GM12891 (cell line): ENCODE measurements around the gene MTAP.

Source experiments
- DNase-seq: peaks from one replicate; pipeline ENCODE4 v3.0.0; 2011; ENCODE audit warnings: low spot score; ENCODE audit not compliant: insufficient read length
- FAIRE-seq: peaks from 2 replicates; lab custom pipeline; 2011; peaks lifted over from hg19 to GRCh38; lab: Jason Lieb, UNC
- PAX5 ChIP-seq: IDR thresholded peaks from 2 replicates; pipeline ENCODE4 v1.6.1; 2011; ENCODE audit warnings: low read length, moderate library complexity, mild to moderate bottlenecking; ENCODE audit not compliant: insufficient read depth, severe bottlenecking
- POLR2A ChIP-seq: IDR thresholded peaks from 2 replicates; pipeline ENCODE4 v1.6.1; 2011; ENCODE audit warnings: low read depth, low read length, control low read depth
- POLR2AphosphoS5 ChIP-seq: IDR thresholded peaks from 2 replicates; pipeline ENCODE4 v1.6.1; 2011; ENCODE audit warnings: low read depth, low read length, control low read depth
- POU2F2 ChIP-seq: IDR thresholded peaks from 2 replicates; pipeline ENCODE4 v1.6.1; 2011; ENCODE audit warnings: low read depth, mild to moderate bottlenecking, control low read depth, low read length, moderate library complexity
- SPI1 ChIP-seq: IDR thresholded peaks from 2 replicates; pipeline ENCODE4 v1.6.1; 2011; ENCODE audit warnings: low read depth, low read length, control low read depth
- TAF1 ChIP-seq: IDR thresholded peaks from 2 replicates; pipeline ENCODE4 v1.6.1; 2011; ENCODE audit warnings: low read depth, low read length, control low read depth

The MTAP gene

GRCh38 chr9:21815643-21816042 is 13.2 kb downstream of the MTAP start:
- DNase-seq (no peak), FAIRE-seq (no peak)
- no peak for TF ChIP-seq POU2F2
- no peak for TF ChIP-seq POLR2A

GRCh38 chr9:21817176-21817575 is 14.7 kb downstream of the MTAP start:
- TF ChIP-seq PAX5 (no peak), POLR2A (no peak), SPI1 (no peak), POU2F2 (no peak), POLR2AphosphoS5 (no peak), TAF1 (no peak)
- no peak for DNase-seq
- FAIRE-seq: no peak

GRCh38 chr9:21825637-21826036 is 23.2 kb downstream of the MTAP start:
- TF ChIP-seq POLR2A (no peak), SPI1 (no peak), TAF1 (no peak), POLR2AphosphoS5 (no peak), PAX5 (no peak), POU2F2 (no peak)
- FAIRE-seq: no peak

GRCh38 chr9:21828853-21829410 is 26.5 kb downstream of the MTAP start:
- FAIRE-seq (no peak), DNase-seq (no peak)
- TF ChIP-seq PAX5: no peak
- TF ChIP-seq POLR2AphosphoS5: no peak
- no peak for TF ChIP-seq TAF1
- no peak for TF ChIP-seq POU2F2
- no peak for TF ChIP-seq POLR2A
- no peak for TF ChIP-seq SPI1

More at GRCh38 chr9:21825637-21826036, 23.2 kb downstream of the MTAP start:
- DNase-seq: no peak

- TF ChIP-seq POU2F2 (no peak), TAF1 (no peak), PAX5 (no peak), POLR2A (no peak)
- no peak for FAIRE-seq
- no peak for DNase-seq
These were observed 28.2 kb downstream of the MTAP start for GRCh38 chr9:21830589-21830988.

GRCh38 chr9:21831841-21832509 is 29.5 kb downstream of the MTAP start:
- FAIRE-seq: peak; percentile 64
- DNase-seq: no peak

GRCh38 chr9:21833090-21833801 is 30.8 kb downstream of the MTAP start:
- TF ChIP-seq SPI1 (peak; percentile 98), POLR2A (no peak), TAF1 (no peak)
- DNase-seq: no peak
- FAIRE-seq: peak; percentile 86

More at GRCh38 chr9:21831841-21832509, 29.5 kb downstream of the MTAP start:
- 0 out of 2 replicates have a peak, but pooled peaks have one; percentile 16 for TF ChIP-seq POU2F2
- no peak for TF ChIP-seq SPI1
- no peak for TF ChIP-seq POLR2A

- no peak for TF ChIP-seq PAX5
- no peak for TF ChIP-seq SPI1
- TF ChIP-seq POLR2AphosphoS5: no peak
- TF ChIP-seq TAF1: no peak
- no peak for TF ChIP-seq POLR2A
- TF ChIP-seq POU2F2: no peak
- no peak for FAIRE-seq
- DNase-seq: no peak
These were observed 32.7 kb downstream of the MTAP start for GRCh38 chr9:21835121-21835520.

- FAIRE-seq: no peak
- TF ChIP-seq PAX5 (no peak), POLR2AphosphoS5 (no peak), POU2F2 (no peak), SPI1 (no peak), TAF1 (no peak), POLR2A (no peak)
- DNase-seq: no peak
These were observed 34.2 kb downstream of the MTAP start for GRCh38 chr9:21836437-21837161.

- no peak for DNase-seq
These were observed 35.1 kb downstream of the MTAP start for GRCh38 chr9:21837501-21837900.

More at GRCh38 chr9:21837501-21837900, 35.1 kb downstream of the MTAP start:
- TF ChIP-seq POLR2AphosphoS5 (no peak), TAF1 (no peak)
- no peak for FAIRE-seq
